HL-60 (cell line): Measurements from ENCODE around the gene PRPF40B.

Source experiments
- GABPA ChIP-seq: IDR thresholded peaks from 2 replicates; pipeline ENCODE4 v1.6.1; 2012; ENCODE audit warnings: low read depth
- SPI1 ChIP-seq: IDR thresholded peaks from 2 replicates; pipeline ENCODE4 v1.6.1; 2012; ENCODE audit warnings: low read depth, mild to moderate bottlenecking, borderline replicate concordance
- TF ChIP-seq, protein P1 (sequence below): IDR thresholded peaks from one replicate; pipeline ENCODE4 v1.5.1; 2011; ENCODE audit warnings: low read length, control low read depth, inconsistent platforms; ENCODE audit not compliant: insufficient read depth
- TF ChIP-seq, protein P2 (sequence below): IDR thresholded peaks from 2 replicates; pipeline ENCODE4 v1.6.1; 2012; ENCODE audit warnings: low read depth; ENCODE audit not compliant: insufficient replicate concordance

DNA sequence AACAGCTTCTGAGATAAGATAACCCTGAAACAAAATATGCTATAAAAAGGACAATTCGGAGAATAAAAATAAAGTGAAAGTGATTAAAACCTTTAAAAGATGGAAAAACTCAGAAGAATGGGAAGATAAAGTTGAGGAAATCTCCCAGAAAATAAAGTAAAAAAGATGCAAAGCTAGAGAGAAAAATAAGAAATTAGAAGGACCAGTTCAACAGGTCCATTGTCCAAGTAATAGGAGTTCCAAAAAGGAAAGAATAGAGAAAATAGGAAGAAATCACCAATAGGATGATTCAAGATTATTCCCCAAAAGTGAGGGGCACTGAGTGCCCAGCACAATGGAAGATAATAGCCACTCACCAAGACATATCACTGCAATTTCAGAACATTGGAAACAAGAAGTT, 4.8 kb upstream of the PRPF40B start:
- TF ChIP-seq, protein P1, sequence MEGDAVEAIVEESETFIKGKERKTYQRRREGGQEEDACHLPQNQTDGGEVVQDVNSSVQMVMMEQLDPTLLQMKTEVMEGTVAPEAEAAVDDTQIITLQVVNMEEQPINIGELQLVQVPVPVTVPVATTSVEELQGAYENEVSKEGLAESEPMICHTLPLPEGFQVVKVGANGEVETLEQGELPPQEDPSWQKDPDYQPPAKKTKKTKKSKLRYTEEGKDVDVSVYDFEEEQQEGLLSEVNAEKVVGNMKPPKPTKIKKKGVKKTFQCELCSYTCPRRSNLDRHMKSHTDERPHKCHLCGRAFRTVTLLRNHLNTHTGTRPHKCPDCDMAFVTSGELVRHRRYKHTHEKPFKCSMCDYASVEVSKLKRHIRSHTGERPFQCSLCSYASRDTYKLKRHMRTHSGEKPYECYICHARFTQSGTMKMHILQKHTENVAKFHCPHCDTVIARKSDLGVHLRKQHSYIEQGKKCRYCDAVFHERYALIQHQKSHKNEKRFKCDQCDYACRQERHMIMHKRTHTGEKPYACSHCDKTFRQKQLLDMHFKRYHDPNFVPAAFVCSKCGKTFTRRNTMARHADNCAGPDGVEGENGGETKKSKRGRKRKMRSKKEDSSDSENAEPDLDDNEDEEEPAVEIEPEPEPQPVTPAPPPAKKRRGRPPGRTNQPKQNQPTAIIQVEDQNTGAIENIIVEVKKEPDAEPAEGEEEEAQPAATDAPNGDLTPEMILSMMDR: no peak
- TF ChIP-seq SPI1 (no peak), GABPA (no peak)
- TF ChIP-seq, protein P2, sequence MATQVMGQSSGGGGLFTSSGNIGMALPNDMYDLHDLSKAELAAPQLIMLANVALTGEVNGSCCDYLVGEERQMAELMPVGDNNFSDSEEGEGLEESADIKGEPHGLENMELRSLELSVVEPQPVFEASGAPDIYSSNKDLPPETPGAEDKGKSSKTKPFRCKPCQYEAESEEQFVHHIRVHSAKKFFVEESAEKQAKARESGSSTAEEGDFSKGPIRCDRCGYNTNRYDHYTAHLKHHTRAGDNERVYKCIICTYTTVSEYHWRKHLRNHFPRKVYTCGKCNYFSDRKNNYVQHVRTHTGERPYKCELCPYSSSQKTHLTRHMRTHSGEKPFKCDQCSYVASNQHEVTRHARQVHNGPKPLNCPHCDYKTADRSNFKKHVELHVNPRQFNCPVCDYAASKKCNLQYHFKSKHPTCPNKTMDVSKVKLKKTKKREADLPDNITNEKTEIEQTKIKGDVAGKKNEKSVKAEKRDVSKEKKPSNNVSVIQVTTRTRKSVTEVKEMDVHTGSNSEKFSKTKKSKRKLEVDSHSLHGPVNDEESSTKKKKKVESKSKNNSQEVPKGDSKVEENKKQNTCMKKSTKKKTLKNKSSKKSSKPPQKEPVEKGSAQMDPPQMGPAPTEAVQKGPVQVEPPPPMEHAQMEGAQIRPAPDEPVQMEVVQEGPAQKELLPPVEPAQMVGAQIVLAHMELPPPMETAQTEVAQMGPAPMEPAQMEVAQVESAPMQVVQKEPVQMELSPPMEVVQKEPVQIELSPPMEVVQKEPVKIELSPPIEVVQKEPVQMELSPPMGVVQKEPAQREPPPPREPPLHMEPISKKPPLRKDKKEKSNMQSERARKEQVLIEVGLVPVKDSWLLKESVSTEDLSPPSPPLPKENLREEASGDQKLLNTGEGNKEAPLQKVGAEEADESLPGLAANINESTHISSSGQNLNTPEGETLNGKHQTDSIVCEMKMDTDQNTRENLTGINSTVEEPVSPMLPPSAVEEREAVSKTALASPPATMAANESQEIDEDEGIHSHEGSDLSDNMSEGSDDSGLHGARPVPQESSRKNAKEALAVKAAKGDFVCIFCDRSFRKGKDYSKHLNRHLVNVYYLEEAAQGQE: no peak
